Neural progenitor cell (in vitro differentiated cells): ENCODE results near the gene TREH. TPM values are rescaled to one million over a fixed set of nuclear protein-coding genes. Genes with fewer than 3 reads are reported as not detected.

ENCODE experiments used
- DNase-seq: peaks from one replicate; pipeline ENCODE4 v3.0.0-alpha.2; 2016; ENCODE audit warnings: low spot score
- H2AFZ ChIP-seq: fragments of 200-600 bp; sonication (generic); replicated peaks from 2 replicates; pipeline ENCODE4 v1.6.1; 2016; ENCODE audit warnings: antibody characterized with exemption
- H3F3A ChIP-seq: fragments of 200-600 bp; sonication (generic); 2 replicates; pipeline ENCODE4 v1.6.1; 2016; ENCODE audit warnings: antibody characterized with exemption, low read depth
- H3K27ac ChIP-seq: fragments of 200-600 bp; sonication (generic); 2 replicates; pipeline ENCODE4 v1.5.1; 2016; ENCODE audit warnings: mild to moderate bottlenecking
- H3K27me3 ChIP-seq: fragments of 200-600 bp; sonication (generic); 2 replicates; pipeline ENCODE4 v1.6.1; 2016; ENCODE audit warnings: mild to moderate bottlenecking, moderate library complexity
- H3K36me3 ChIP-seq: fragments of 200-600 bp; sonication (generic); 2 replicates; pipeline ENCODE4 v1.5.1; 2016
- H3K4me1 ChIP-seq: fragments of 200-600 bp; sonication (generic); 2 replicates; pipeline ENCODE4 v1.6.1; 2016; ENCODE audit warnings: mixed run types
- H3K4me2 ChIP-seq: fragments of 200-600 bp; sonication (generic); 2 replicates; pipeline ENCODE4 v1.6.1; 2016
- H3K4me3 ChIP-seq: fragments of 200-600 bp; sonication (generic); 2 replicates; pipeline ENCODE4 v1.5.1; 2016
- H3K79me2 ChIP-seq: fragments of 200-600 bp; sonication (generic); 2 replicates; pipeline ENCODE4 v1.6.1; 2016; ENCODE audit warnings: low read depth
- H3K9ac ChIP-seq: fragments of 200-600 bp; sonication (generic); 2 replicates; pipeline ENCODE4 v1.6.1; 2016
- H3K9me3 ChIP-seq: fragments of 200-600 bp; sonication (generic); 2 replicates; pipeline ENCODE4 v1.5.1; 2016; ENCODE audit warnings: low read depth
- H4K20me1 ChIP-seq: fragments of 200-600 bp; sonication (generic); 2 replicates; pipeline ENCODE4 v1.6.1; 2016; ENCODE audit warnings: low read depth
- H3K27ac Mint-ChIP-seq: 3 replicates; pipeline ENCODE4 v1.8.0; 2021; ENCODE audit warnings: mixed read lengths
- H3K27me3 Mint-ChIP-seq: 2 replicates; pipeline ENCODE4 v1.8.0; 2022; ENCODE audit warnings: low read depth, mild to moderate bottlenecking, inconsistent platforms, moderate library complexity, mixed read lengths; ENCODE audit not compliant: insufficient read depth
- H3K36me3 Mint-ChIP-seq: 3 replicates; pipeline ENCODE4 v1.8.0; 2021; ENCODE audit warnings: mixed read lengths
- H3K4me1 Mint-ChIP-seq: 3 replicates; pipeline ENCODE4 v1.8.0; 2021; ENCODE audit warnings: mixed read lengths
- H3K4me3 Mint-ChIP-seq: 3 replicates; pipeline ENCODE4 v1.8.0; 2021; ENCODE audit warnings: mild to moderate bottlenecking, moderate library complexity, mixed read lengths
- H3K9me3 Mint-ChIP-seq: 3 replicates; pipeline ENCODE4 v1.8.0; 2020; ENCODE audit warnings: mixed read lengths
- CTCF ChIP-seq: fragments of 200-600 bp; sonication (generic); IDR thresholded peaks from 2 replicates; pipeline ENCODE4 v1.5.1; 2017; ENCODE audit warnings: antibody characterized with exemption, mild to moderate bottlenecking
- EZH2 ChIP-seq: fragments of 200-600 bp; sonication (generic); IDR thresholded peaks from 2 replicates; pipeline ENCODE4 v1.6.1; 2017; ENCODE audit warnings: antibody characterized with exemption, mild to moderate bottlenecking, moderate library complexity
- EZH2phosphoT487 ChIP-seq: fragments of 200-600 bp; sonication (generic); IDR thresholded peaks from 2 replicates; pipeline ENCODE4 v1.6.1; 2017; ENCODE audit warnings: antibody characterized with exemption
- total RNA-seq: library from RNA; depleted of rRNA; stranded (reverse); fragments of >200 nt; gene quantifications from 2 replicates; pipeline ENCODE4 v1.2.3, GENCODE V29; 2015; ENCODE audit warnings: low replicate concordance

The TREH gene
- total RNA-seq, 1 donor from 2014 or later = not detected

- peaks cover 5% of the 10 kb centered on the region for H3F3A ChIP-seq
- Mint-ChIP-seq H3K36me3 (peaks cover 11% of the 10 kb centered on the region), H3K4me1 (peaks cover 32% of the 10 kb centered on the region), H3K4me3 (no peak overlapping the region), H3K27me3 (peaks cover 11% of the 10 kb centered on the region), H3K9me3 (no peaks in the 10 kb centered on the region), H3K27ac (no peak overlapping the region)
- peaks cover 35% of the 10 kb centered on the region for H3K79me2 ChIP-seq
- H3K4me3 ChIP-seq = no peak overlapping the region
- H3K27ac ChIP-seq = no peak overlapping the region
- H3K36me3 ChIP-seq = no peaks in the 10 kb centered on the region
- H3K9ac ChIP-seq = no peak overlapping the region
- TF ChIP-seq EZH2 (no peak), EZH2phosphoT487 (no peak), CTCF (no peak)
- no peak overlapping the region for H3K4me2 ChIP-seq
- H2AFZ ChIP-seq = no peak overlapping the region
- peaks cover 20% of the 10 kb centered on the region for H4K20me1 ChIP-seq
- no peaks in the 10 kb centered on the region for H3K9me3 ChIP-seq
- peaks cover 25% of the 10 kb centered on the region for H3K4me1 ChIP-seq
- H3K27me3 ChIP-seq = no peaks in the 10 kb centered on the region
- DNase-seq = no peak
These were observed 54.3 kb downstream of the TREH start for GRCh38 chr11:118625036-118625690.

GRCh38 chr11:118623269-118623655 is 56.2 kb downstream of the TREH start:
- H3K4me1 ChIP-seq = peaks cover 37% of the 10 kb centered on the region

GRCh38 chr11:118622376-118623268 is 56.8 kb downstream of the TREH start:
- H3K79me2 ChIP-seq = peaks cover 35% of the 10 kb centered on the region
- H4K20me1 ChIP-seq = peaks cover 16% of the 10 kb centered on the region
- H3K9ac ChIP-seq = no peak overlapping the region
- Mint-ChIP-seq H3K27me3 (peaks cover 11% of the 10 kb centered on the region), H3K4me1 (peaks cover 57% of the 10 kb centered on the region), H3K36me3 (peaks cover 7% of the 10 kb centered on the region), H3K9me3 (no peaks in the 10 kb centered on the region), H3K4me3 (peak overlapping the region; percentile 95), H3K27ac (no peak overlapping the region)
- peak; percentile 49 for DNase-seq
- H3K4me1 ChIP-seq = peaks cover 43% of the 10 kb centered on the region
- H3K4me2 ChIP-seq = peak overlapping the region; percentile 91
- H3K9me3 ChIP-seq = no peaks in the 10 kb centered on the region
- H3F3A ChIP-seq = peaks cover 5% of the 10 kb centered on the region
- H3K4me3 ChIP-seq = peak overlapping the region; percentile 89
- H3K27me3 ChIP-seq = no peaks in the 10 kb centered on the region
- no peak overlapping the region for H2AFZ ChIP-seq
- TF ChIP-seq EZH2phosphoT487 (no peak), CTCF (no peak), EZH2 (no peak)
- no peaks in the 10 kb centered on the region for H3K36me3 ChIP-seq
- H3K27ac ChIP-seq = no peak overlapping the region

More at GRCh38 chr11:118623269-118623655, 56.2 kb downstream of the TREH start:
- H3K4me2 ChIP-seq = peak overlapping the region; percentile 91
- H3K36me3 ChIP-seq = no peaks in the 10 kb centered on the region
- Mint-ChIP-seq H3K4me1 (peaks cover 50% of the 10 kb centered on the region), H3K36me3 (peaks cover 7% of the 10 kb centered on the region), H3K4me3 (peak overlapping the region; percentile 95), H3K27ac (no peak overlapping the region), H3K27me3 (peaks cover 11% of the 10 kb centered on the region), H3K9me3 (no peaks in the 10 kb centered on the region)
- H3K27ac ChIP-seq = no peak overlapping the region
- H3K4me3 ChIP-seq = no peak overlapping the region
- no peak overlapping the region for H2AFZ ChIP-seq
- H3F3A ChIP-seq = peaks cover 5% of the 10 kb centered on the region
- H3K27me3 ChIP-seq = no peaks in the 10 kb centered on the region
- TF ChIP-seq EZH2phosphoT487 = no peak
- TF ChIP-seq EZH2 = no peak
- TF ChIP-seq CTCF = no peak
- peaks cover 35% of the 10 kb centered on the region for H3K79me2 ChIP-seq
- H3K9me3 ChIP-seq = no peaks in the 10 kb centered on the region
- DNase-seq = no peak
- H3K9ac ChIP-seq = no peak overlapping the region
- peaks cover 16% of the 10 kb centered on the region for H4K20me1 ChIP-seq
